AG09309 (cell line): ENCODE measurements around the gene SERPINH1.

Experiments
- DNase-seq: peaks from one replicate; pipeline ENCODE4 v3.0.0-alpha.2; 2010; ENCODE audit warnings: low read depth
- H3K4me3 ChIP-seq: 2 replicates; pipeline ENCODE4 v1.5.1; 2011; ENCODE audit warnings: mild to moderate bottlenecking, low read depth, low read length, moderate library complexity; ENCODE audit not compliant: control insufficient read depth
- CTCF ChIP-seq: IDR thresholded peaks from 2 replicates; pipeline ENCODE4 v1.5.1; 2011; ENCODE audit warnings: mild to moderate bottlenecking, low read depth, low read length, inconsistent platforms; ENCODE audit not compliant: insufficient read depth, control insufficient read depth; ENCODE audit errors: missing control alignments

The SERPINH1 gene

GRCh38 chr11:75558939-75559843 lies 2.9 kb upstream of the SERPINH1 start:
- no peak for TF ChIP-seq CTCF
- no peak for DNase-seq
- peak overlapping the region; percentile 26 for H3K4me3 ChIP-seq

- H3K4me3 ChIP-seq: no peak overlapping the region
- DNase-seq: no peak
- no peak for TF ChIP-seq CTCF
Measured at GRCh38 chr11:75560644-75561043, 1.4 kb upstream of the SERPINH1 start.

GRCh38 chr11:75561426-75562047 lies 516 bp upstream of the SERPINH1 start:
- TF ChIP-seq CTCF: no peak
- H3K4me3 ChIP-seq: peak overlapping the region; percentile 96
- no peak for DNase-seq

GRCh38 chr11:75562836-75563484 lies 907 bp downstream of the SERPINH1 start:
- DNase-seq: no peak
- H3K4me3 ChIP-seq: peak overlapping the region; percentile 96
- no peak for TF ChIP-seq CTCF

- no peak for DNase-seq
- TF ChIP-seq CTCF: no peak
- H3K4me3 ChIP-seq: peak overlapping the region; percentile 96
Measured at GRCh38 chr11:75563501-75563977, 1.5 kb downstream of the SERPINH1 start.

- no peak for DNase-seq
- TF ChIP-seq CTCF: peak; percentile 76
- peak overlapping the region; percentile 96 for H3K4me3 ChIP-seq
Measured at GRCh38 chr11:75563978-75564552, 2.0 kb downstream of the SERPINH1 start.
